ENCODE results near the gene AQP12A. TPM values are rescaled to one million over a fixed set of nuclear protein-coding genes. Genes with fewer than 3 reads are reported as not detected.
A peak's percentile ranks its signal among the peaks of the same experiment; 100 is the strongest.
"Not testable (repeated sequence)": the region's sequence is repeated elsewhere in the genome, so short reads cannot be mapped to it uniquely, and the experiment has no call there.

AQP12A gene
- total RNA-seq, 4 donors from 2014 or later = not detected

GRCh38 chr2:240687045-240687740, 4.5 kb upstream of the AQP12A start:
- Histone ChIP-seq H3K27me3 (peaks cover 0 to 18% (median 0%) of the 10 kb centered on the region in 4 donors), H3K9me3 (no peaks in the 10 kb centered on the region), H3K27ac (replicated peaks in 1 of 4) (no peak overlapping the region), H3K36me3 (no peaks in the 10 kb centered on the region), H3K4me1 (no peaks in the 10 kb centered on the region), H3K4me3 (no peak overlapping the region)
- TF ChIP-seq POLR2AphosphoS5 (IDR thresholded peaks at IDR 0.05) (no peak), POLR2A (IDR thresholded peaks at IDR 0.05; ENCODE audit: low read depth) (no peak), CTCF (IDR thresholded peaks at IDR 0.05) (no peak), EP300 (IDR thresholded peaks at IDR 0.05) (no peak)
- DNase-seq (ENCODE audit: extremely low spot score) = peak; percentile 87
- intact Hi-C loops (cut with DNase I) = no loop called here
- 77% methylated on average over 7 of the region's 20 CpGs for WGBS

- H3K4me3 ChIP-seq = no peak overlapping the region
- TF ChIP-seq POLR2A (IDR thresholded peaks at IDR 0.05; ENCODE audit: low read depth) = no peak
- TF ChIP-seq POLR2AphosphoS5 (IDR thresholded peaks at IDR 0.05) = no peak
- no peak for TF ChIP-seq EP300 (IDR thresholded peaks at IDR 0.05)
- TF ChIP-seq CTCF (IDR thresholded peaks at IDR 0.05) = no peak
- H3K36me3 ChIP-seq = no peaks in the 10 kb centered on the region
- no peak for DNase-seq (ENCODE audit: extremely low spot score)
- H3K4me1 ChIP-seq = no peaks in the 10 kb centered on the region
- WGBS = 89% methylated on average over 8 of the region's 14 CpGs
- intact Hi-C loops (cut with DNase I) = no loop called here
- peaks cover 0 to 18% (median 0%) of the 10 kb centered on the region in 4 donors for H3K27me3 ChIP-seq
- no peak overlapping the region for H3K27ac ChIP-seq (replicated peaks in 1 of 4)
- H3K9me3 ChIP-seq = no peaks in the 10 kb centered on the region
These were observed 3.7 kb upstream of the AQP12A start for GRCh38 chr2:240687741-240688552.

- intact Hi-C loops (cut with DNase I) = no loop called here
- 92% methylated on average over 5 of the region's 9 CpGs for WGBS
These were observed 3.1 kb upstream of the AQP12A start for GRCh38 chr2:240688553-240688919.

GRCh38 chr2:240689975-240690374, 1.7 kb upstream of the AQP12A start:
- H3K36me3 ChIP-seq = no peaks in the 10 kb centered on the region
- peak; percentile 68 for DNase-seq (ENCODE audit: extremely low spot score)
- no peaks in the 10 kb centered on the region for H3K9me3 ChIP-seq
- peaks cover 0 to 12% (median 0%) of the 10 kb centered on the region in 4 donors for H3K27me3 ChIP-seq
- TF ChIP-seq CTCF (IDR thresholded peaks at IDR 0.05) = no peak
- TF ChIP-seq EP300 (IDR thresholded peaks at IDR 0.05) = no peak
- TF ChIP-seq POLR2AphosphoS5 (IDR thresholded peaks at IDR 0.05) = no peak
- no peak for TF ChIP-seq POLR2A (IDR thresholded peaks at IDR 0.05; ENCODE audit: low read depth)
- intact Hi-C loops (cut with DNase I) = no loop called here
- no peak overlapping the region for H3K4me3 ChIP-seq
- no peaks in the 10 kb centered on the region for H3K4me1 ChIP-seq
- H3K27ac ChIP-seq (replicated peaks in 1 of 4) = no peak overlapping the region
- 79% methylated on average over 4 of the region's 11 CpGs for WGBS

More at GRCh38 chr2:240688553-240688919, 3.1 kb upstream of the AQP12A start:
- no peak overlapping the region for H3K4me3 ChIP-seq
- peak; percentile 84 for DNase-seq (ENCODE audit: extremely low spot score)
- no peak for TF ChIP-seq CTCF (IDR thresholded peaks at IDR 0.05)
- TF ChIP-seq POLR2A (IDR thresholded peaks at IDR 0.05; ENCODE audit: low read depth) = no peak
- no peak for TF ChIP-seq POLR2AphosphoS5 (IDR thresholded peaks at IDR 0.05)
- no peak for TF ChIP-seq EP300 (IDR thresholded peaks at IDR 0.05)
- peaks cover 0 to 18% (median 0%) of the 10 kb centered on the region in 4 donors for H3K27me3 ChIP-seq
- no peak overlapping the region for H3K27ac ChIP-seq (replicated peaks in 1 of 4)
- no peaks in the 10 kb centered on the region for H3K9me3 ChIP-seq
- no peaks in the 10 kb centered on the region for H3K4me1 ChIP-seq
- H3K36me3 ChIP-seq = no peaks in the 10 kb centered on the region

- WGBS = 81% methylated on average over 4 of the region's 18 CpGs
- H3K9me3 ChIP-seq; H3K27ac ChIP-seq (replicated peaks in 1 of 4); H3K4me3 ChIP-seq; H3K4me1 ChIP-seq; intact Hi-C loops (cut with DNase I); H3K36me3 ChIP-seq: not testable (repeated sequence)
- H3K27me3 ChIP-seq = peaks cover 0 to 12% (median 0%) of the 10 kb centered on the region in 4 donors
- DNase-seq (ENCODE audit: extremely low spot score) = peak; percentile 70
These were observed 1.1 kb upstream of the AQP12A start for GRCh38 chr2:240690421-240691074.

GRCh38 chr2:240691075-240691427, 615 bp upstream of the AQP12A start:
- H3K27me3 ChIP-seq = peaks cover 0 to 12% (median 0%) of the 10 kb centered on the region in 4 donors
- H3K27ac ChIP-seq (replicated peaks in 1 of 4); H3K4me1 ChIP-seq; intact Hi-C loops (cut with DNase I); H3K36me3 ChIP-seq; DNase-seq (ENCODE audit: extremely low spot score); H3K4me3 ChIP-seq; H3K9me3 ChIP-seq: not testable (repeated sequence)
- no CpG with 5 or more reads among the region's 2 CpGs for WGBS

All from esophagus muscularis mucosa (tissue), 4 donors.